HG03565 (cell line): ENCODE measurements around the gene ULK2.
"Not testable (repeated sequence)": the region's sequence is repeated elsewhere in the genome, so short reads cannot be mapped to it uniquely, and the experiment has no call there.

Experiments used
- ATAC-seq: cut with Tn5 transposase; IDR thresholded peaks from one replicate; pipeline ENCODE4 v1.9.1; 2021; ENCODE audit warnings: mild to moderate bottlenecking, moderate library complexity; ENCODE audit not compliant: unreplicated experiment

ULK2 gene

GRCh38 chr17:19867329-19868078 is at the start of gene ULK2:
ULK2 (minus strand) TSS chr17:19867936; CDS start chr17:19867417, 519 bp downstream.
- peak; percentile 47 for ATAC-seq

- ATAC-seq = no peak
These were observed 47.7 kb upstream of the ULK2 start for GRCh38 chr17:19915245-19915978.

- no peak for ATAC-seq
These were observed 43.3 kb upstream of the ULK2 start for GRCh38 chr17:19911033-19911432.

- no peak for ATAC-seq
These were observed 41.4 kb upstream of the ULK2 start for GRCh38 chr17:19909139-19909538.

- no peak for ATAC-seq
These were observed 37.8 kb upstream of the ULK2 start for GRCh38 chr17:19905502-19905901.

- no peak for ATAC-seq
These were observed 37.2 kb upstream of the ULK2 start for GRCh38 chr17:19904924-19905323.

- no peak for ATAC-seq
These were observed 36.7 kb upstream of the ULK2 start for GRCh38 chr17:19904412-19904811.

- no peak for ATAC-seq
These were observed 33.1 kb upstream of the ULK2 start for GRCh38 chr17:19900809-19901208.

GRCh38 chr17:19897903-19898302 is 30.2 kb upstream of the ULK2 start:
- no peak for ATAC-seq

- ATAC-seq = no peak
These were observed 29.5 kb upstream of the ULK2 start for GRCh38 chr17:19897090-19897837.

GRCh38 chr17:19896679-19897078 is 28.9 kb upstream of the ULK2 start:
- ATAC-seq = no peak

- ATAC-seq = not testable (repeated sequence)
These were observed 22.8 kb upstream of the ULK2 start for GRCh38 chr17:19890554-19890953.

- ATAC-seq = not testable (repeated sequence)
These were observed 22.3 kb upstream of the ULK2 start for GRCh38 chr17:19890001-19890400.

GRCh38 chr17:19886116-19886515 is 18.4 kb upstream of the ULK2 start:
- ATAC-seq = no peak

- ATAC-seq = no peak
These were observed 15.9 kb upstream of the ULK2 start for GRCh38 chr17:19883537-19884215.

- ATAC-seq = no peak
These were observed 12.7 kb upstream of the ULK2 start for GRCh38 chr17:19880393-19880792.

GRCh38 chr17:19877364-19877945 is 9.7 kb upstream of the ULK2 start:
- no peak for ATAC-seq

GRCh38 chr17:19876529-19877161 is 8.9 kb upstream of the ULK2 start:
- no peak for ATAC-seq

- ATAC-seq = no peak
These were observed 6.5 kb upstream of the ULK2 start for GRCh38 chr17:19874256-19874655.

- no peak for ATAC-seq
These were observed 5.6 kb upstream of the ULK2 start for GRCh38 chr17:19873346-19873745.
